ENCODE measurements around the gene GUK1. TPM values are rescaled to one million over a fixed set of nuclear protein-coding genes. Genes with fewer than 3 reads are reported as not detected.
A peak's percentile ranks its signal among the peaks of the same experiment; 100 is the strongest.
"Not testable (repeated sequence)": the region's sequence is repeated elsewhere in the genome, so short reads cannot be mapped to it uniquely, and the experiment has no call there.

Gene GUK1
- total RNA-seq, 2 experiments from 2014 or later = 206 TPM

DNA sequence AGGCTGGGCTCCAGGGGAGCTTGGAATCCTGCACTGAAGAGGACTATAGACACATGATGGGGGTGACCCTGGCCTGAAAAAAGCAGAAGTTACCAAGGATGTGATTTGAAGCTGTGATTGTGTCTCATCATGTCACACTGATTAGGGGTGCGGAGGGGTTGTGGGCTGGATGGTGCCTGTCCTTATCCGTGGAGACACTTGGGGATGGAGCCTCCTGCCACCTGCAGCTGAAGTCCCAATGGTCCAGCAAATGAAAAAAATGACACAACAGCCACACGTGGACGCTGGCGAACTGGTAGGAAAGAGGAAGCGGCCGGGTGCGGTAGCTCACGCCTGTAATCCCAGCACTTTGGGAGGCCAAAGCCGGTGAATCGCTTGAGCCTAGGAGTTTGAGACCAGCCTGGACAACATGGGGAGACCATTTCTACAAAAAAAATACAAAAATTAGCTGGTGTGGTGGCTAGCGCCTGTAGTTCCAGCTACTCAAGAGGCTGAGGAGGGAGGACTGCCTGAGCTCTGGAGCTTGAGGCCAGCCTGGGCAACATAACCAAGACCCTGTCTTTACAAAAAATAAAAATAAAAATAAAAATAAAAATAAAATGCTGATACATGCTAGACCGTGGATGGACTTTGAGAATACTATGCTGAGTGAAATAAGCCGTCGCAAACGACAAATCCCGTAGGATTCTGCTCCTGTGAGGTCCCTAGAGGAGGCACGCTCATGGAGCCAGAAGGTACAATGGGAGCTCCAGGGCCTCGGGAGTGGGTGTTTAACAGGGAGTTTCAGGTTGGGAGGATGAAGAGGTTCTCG is 24.7 kb downstream of the GUK1 start:
- Mint-ChIP-seq H3K4me1 (ENCODE audit: low read depth) (peaks cover 42% of the 10 kb centered on the region), H3K4me3 (peak overlapping the region; percentile 91), H3K27ac (peak overlapping the region; percentile 93), H3K9me3 (no peaks in the 10 kb centered on the region), H3K27me3 (ENCODE audit: low read depth) (no peaks in the 10 kb centered on the region), H3K36me3 (ENCODE audit: low read depth) (no peaks in the 10 kb centered on the region)
- intact Hi-C loops (cut with micrococcal nuclease) = loop anchor here (1.0 to 10.0 kb wide), 5 partner anchors 24 to 1282 kb away; partner anchors contain the start of genes COQ8A, GUK1 and ZNF678
- DNase-seq = no peak
- CTCF ChIA-PET = interaction anchor here (0.6 to 1.2 kb wide), 9 partner anchors 11 to 1886 kb away, joined by 3 to 6 read pairs (median 4); partner anchors contain the start of gene GUK1

DNA sequence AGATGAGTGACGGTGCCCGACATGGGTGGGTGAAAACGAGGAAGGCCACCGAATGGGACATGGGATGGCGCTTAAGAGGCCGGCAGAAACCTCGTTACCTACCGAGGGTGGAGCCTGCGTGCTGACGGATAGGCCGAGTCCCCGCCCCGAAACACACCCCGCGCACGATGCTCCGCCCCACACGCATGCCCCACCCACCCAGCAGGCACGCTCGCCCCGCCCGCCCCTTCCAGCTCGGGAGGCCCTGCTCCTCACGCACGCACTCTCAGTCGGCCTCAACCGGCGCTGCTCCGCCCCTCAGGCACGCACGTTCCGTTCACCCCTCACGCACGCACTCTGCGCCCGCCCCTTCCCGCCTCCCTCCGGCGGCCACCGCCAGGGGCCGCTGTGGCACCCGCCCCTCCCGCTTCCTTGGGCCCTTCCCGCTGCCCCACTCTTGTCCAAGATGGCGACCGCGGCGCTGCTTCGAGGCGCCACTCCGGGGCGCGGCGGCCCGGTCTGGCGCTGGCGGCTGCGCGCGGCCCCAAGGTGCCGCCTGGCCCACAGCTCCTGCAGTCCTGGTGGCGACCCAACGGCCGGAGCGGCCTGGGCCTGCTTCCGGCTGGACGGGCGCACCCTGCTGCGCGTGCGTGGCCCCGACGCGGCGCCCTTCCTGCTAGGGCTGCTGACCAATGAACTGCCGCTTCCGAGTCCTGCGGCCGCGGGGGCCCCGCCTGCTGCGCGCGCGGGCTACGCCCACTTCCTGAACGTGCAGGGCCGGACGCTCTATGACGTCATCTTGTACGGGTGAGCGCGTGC is 25.5 kb downstream of the GUK1 start, which contains the start of gene IBA57:
IBA57 (plus strand) TSS at position 433 of the 798 bp plus-strand sequence; CDS start at position 446, 13 bp downstream.
- Mint-ChIP-seq H3K27ac (peak within 1 kb of the TSS; percentile 93), H3K4me1 (ENCODE audit: low read depth) (peaks cover 42% of the 10 kb centered on the region), H3K36me3 (ENCODE audit: low read depth) (no peaks in the 10 kb centered on the region), H3K27me3 (ENCODE audit: low read depth) (no peaks in the 10 kb centered on the region), H3K4me3 (peak within 1 kb of the TSS; percentile 91), H3K9me3 (no peaks in the 10 kb centered on the region)
- DNase-seq = peak; percentile 99
- CTCF ChIA-PET = interaction anchor here (0.6 to 3.8 kb wide), 15 partner anchors 11 to 1886 kb away, joined by 3 to 21 read pairs (median 5); partner anchors contain the start of gene GUK1
- intact Hi-C loops (cut with micrococcal nuclease) = loop anchor here (1.0 to 10.0 kb wide), 14 partner anchors 9 to 1283 kb away; partner anchors contain the start of genes ARF1, C1orf35, COQ8A and GUK1

- Mint-ChIP-seq H3K27ac (peak overlapping the region; percentile 74), H3K27me3 (ENCODE audit: low read depth) (no peaks in the 10 kb centered on the region), H3K36me3 (ENCODE audit: low read depth) (no peaks in the 10 kb centered on the region), H3K4me1 (ENCODE audit: low read depth) (peaks cover 42% of the 10 kb centered on the region), H3K9me3 (no peaks in the 10 kb centered on the region), H3K4me3 (peak overlapping the region; percentile 71)
- intact Hi-C loops (cut with micrococcal nuclease) = loop anchor here (1.0 to 10.0 kb wide), 12 partner anchors 8 to 1284 kb away; partner anchors contain the start of genes ARF1, C1orf35, COQ8A and MRPL55
- peak; percentile 67 for DNase-seq
- CTCF ChIA-PET = interaction anchor here (0.6 to 3.8 kb wide), 12 partner anchors 10 to 168 kb away, joined by 3 to 21 read pairs (median 6); no protein-coding TSS in a partner anchor
These were observed 26.3 kb downstream of the GUK1 start for GRCh38 chr1:228166170-228166936.

GRCh38 chr1:228168563-228169270 is 28.6 kb downstream of the GUK1 start:
- no peak for DNase-seq
- Mint-ChIP-seq H3K9me3 (no peaks in the 10 kb centered on the region), H3K27ac (no peak overlapping the region), H3K4me1 (ENCODE audit: low read depth) (peaks cover 31% of the 10 kb centered on the region), H3K36me3 (ENCODE audit: low read depth) (no peaks in the 10 kb centered on the region), H3K4me3 (no peak overlapping the region), H3K27me3 (ENCODE audit: low read depth) (no peaks in the 10 kb centered on the region)
- intact Hi-C loops (cut with micrococcal nuclease) = loop anchor here (5.0 to 10.0 kb wide), 3 partner anchors 404 to 1286 kb away; partner anchors contain the start of gene COQ8A
- CTCF ChIA-PET = interaction anchor here (0.6 to 3.8 kb wide), 5 partner anchors 8 to 45 kb away, joined by 3 to 21 read pairs (median 3); no protein-coding TSS in a partner anchor

DNA sequence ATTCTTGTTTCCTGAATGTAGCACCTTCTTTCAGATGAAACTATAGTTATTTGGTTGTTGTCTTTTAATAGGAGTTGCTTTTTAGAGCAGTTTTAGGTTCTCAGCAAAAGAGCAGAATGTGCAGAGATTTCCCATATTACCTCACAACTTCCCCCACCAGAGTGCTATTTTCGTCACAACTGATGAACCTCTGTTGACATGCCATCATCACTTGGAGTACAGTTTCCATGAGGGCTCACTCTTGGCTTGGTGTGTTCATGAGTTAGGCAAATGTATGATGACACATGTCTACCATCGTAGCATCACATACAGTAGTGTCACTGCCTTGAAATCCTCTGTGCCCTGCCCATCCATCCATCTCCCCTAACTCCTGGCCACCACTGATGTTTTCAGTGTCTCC is 29.3 kb downstream of the GUK1 start:
- CTCF ChIA-PET = interaction anchor here (0.6 to 3.8 kb wide), 4 partner anchors 10 to 1289 kb away, joined by 3 to 21 read pairs (median 4); no protein-coding TSS in a partner anchor
- H3K36me3 Mint-ChIP-seq (ENCODE audit: low read depth) = no peaks in the 10 kb centered on the region
- H3K4me3 Mint-ChIP-seq = no peak overlapping the region
- peaks cover 25% of the 10 kb centered on the region for H3K4me1 Mint-ChIP-seq (ENCODE audit: low read depth)
- H3K27ac Mint-ChIP-seq = no peak overlapping the region
- no peak for DNase-seq
- H3K27me3 Mint-ChIP-seq (ENCODE audit: low read depth) = no peaks in the 10 kb centered on the region
- intact Hi-C loops (cut with micrococcal nuclease) = loop anchor here (5.0 to 10.0 kb wide), 3 partner anchors 405 to 1287 kb away; partner anchors contain the start of gene COQ8A
- no peaks in the 10 kb centered on the region for H3K9me3 Mint-ChIP-seq

GRCh38 chr1:228170666-228171065 is 30.6 kb downstream of the GUK1 start:
- no peak for DNase-seq
- no peaks in the 10 kb centered on the region for H3K9me3 Mint-ChIP-seq

GRCh38 chr1:228171221-228171891 is 31.3 kb downstream of the GUK1 start:
- peaks cover 20% of the 10 kb centered on the region for H3K4me1 Mint-ChIP-seq (ENCODE audit: low read depth)
- H3K4me3 Mint-ChIP-seq = no peak overlapping the region
- no peaks in the 10 kb centered on the region for H3K27me3 Mint-ChIP-seq (ENCODE audit: low read depth)
- CTCF ChIA-PET = interaction anchor here (0.7 kb wide), 1 partner anchor 175 kb away, joined by 4 read pairs; no protein-coding TSS in a partner anchor
- H3K27ac Mint-ChIP-seq = no peak overlapping the region
- no peaks in the 10 kb centered on the region for H3K36me3 Mint-ChIP-seq (ENCODE audit: low read depth)
- intact Hi-C loops (cut with micrococcal nuclease) = no loop called here
- no peaks in the 10 kb centered on the region for H3K9me3 Mint-ChIP-seq
- DNase-seq = no peak

More at GRCh38 chr1:228170666-228171065, 30.6 kb downstream of the GUK1 start:
- intact Hi-C loops (cut with micrococcal nuclease) = no loop called here
- no peak overlapping the region for H3K27ac Mint-ChIP-seq
- CTCF ChIA-PET = interaction anchor here (1.1 kb wide), 1 partner anchor 9 kb away, joined by 3 read pairs; no protein-coding TSS in a partner anchor
- H3K4me1 Mint-ChIP-seq (ENCODE audit: low read depth) = peaks cover 20% of the 10 kb centered on the region
- H3K36me3 Mint-ChIP-seq (ENCODE audit: low read depth) = no peaks in the 10 kb centered on the region
- no peaks in the 10 kb centered on the region for H3K27me3 Mint-ChIP-seq (ENCODE audit: low read depth)
- no peak overlapping the region for H3K4me3 Mint-ChIP-seq

DNA sequence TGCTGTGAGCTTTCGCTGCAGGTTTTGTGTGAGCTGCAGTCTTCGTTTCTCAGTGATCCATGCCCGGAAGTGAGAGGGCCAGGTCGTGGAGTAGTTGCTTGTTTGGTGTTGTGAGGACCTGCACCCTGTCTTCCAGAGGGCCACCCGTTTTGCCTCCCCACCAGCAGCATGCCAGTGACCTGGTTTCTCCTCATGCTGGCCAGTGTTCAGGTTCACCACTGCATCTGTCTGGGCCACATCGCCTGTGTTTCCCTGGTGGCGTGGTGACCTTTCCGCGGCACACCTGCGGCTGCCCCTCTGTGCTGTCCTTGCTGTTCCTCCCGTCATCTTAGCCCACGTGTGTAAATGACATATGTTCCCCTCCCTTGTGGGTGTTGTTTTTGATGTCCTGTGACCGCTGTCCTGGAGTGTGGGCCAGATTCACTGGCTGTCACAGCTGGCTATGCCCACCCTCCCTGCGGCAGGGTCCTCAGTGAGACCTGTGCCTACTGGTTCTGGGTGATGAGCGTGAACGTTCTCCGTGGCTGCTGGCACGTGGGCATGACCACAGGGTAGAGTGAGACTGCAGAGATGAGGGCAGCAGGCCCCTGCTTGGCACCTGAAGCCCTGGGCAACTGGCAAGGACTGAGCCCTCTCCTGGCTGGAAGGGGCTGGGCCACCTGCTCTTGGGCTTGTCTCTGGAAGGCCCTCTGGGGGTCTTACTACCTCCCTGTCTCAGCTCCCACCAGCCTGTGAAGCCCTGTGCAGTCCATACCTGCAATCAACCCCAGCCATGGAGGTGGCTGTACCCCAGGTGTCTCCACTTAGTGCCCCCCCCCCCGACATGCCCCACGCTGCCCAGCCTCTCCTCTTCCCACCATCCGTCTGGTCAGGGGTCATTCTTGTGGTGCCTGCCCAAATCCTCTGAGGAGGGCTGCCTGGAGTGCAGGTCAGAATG is 32.8 kb downstream of the GUK1 start:
- Mint-ChIP-seq H3K4me3 (no peak overlapping the region), H3K27me3 (ENCODE audit: low read depth) (no peaks in the 10 kb centered on the region), H3K36me3 (ENCODE audit: low read depth) (no peaks in the 10 kb centered on the region)

DNA sequence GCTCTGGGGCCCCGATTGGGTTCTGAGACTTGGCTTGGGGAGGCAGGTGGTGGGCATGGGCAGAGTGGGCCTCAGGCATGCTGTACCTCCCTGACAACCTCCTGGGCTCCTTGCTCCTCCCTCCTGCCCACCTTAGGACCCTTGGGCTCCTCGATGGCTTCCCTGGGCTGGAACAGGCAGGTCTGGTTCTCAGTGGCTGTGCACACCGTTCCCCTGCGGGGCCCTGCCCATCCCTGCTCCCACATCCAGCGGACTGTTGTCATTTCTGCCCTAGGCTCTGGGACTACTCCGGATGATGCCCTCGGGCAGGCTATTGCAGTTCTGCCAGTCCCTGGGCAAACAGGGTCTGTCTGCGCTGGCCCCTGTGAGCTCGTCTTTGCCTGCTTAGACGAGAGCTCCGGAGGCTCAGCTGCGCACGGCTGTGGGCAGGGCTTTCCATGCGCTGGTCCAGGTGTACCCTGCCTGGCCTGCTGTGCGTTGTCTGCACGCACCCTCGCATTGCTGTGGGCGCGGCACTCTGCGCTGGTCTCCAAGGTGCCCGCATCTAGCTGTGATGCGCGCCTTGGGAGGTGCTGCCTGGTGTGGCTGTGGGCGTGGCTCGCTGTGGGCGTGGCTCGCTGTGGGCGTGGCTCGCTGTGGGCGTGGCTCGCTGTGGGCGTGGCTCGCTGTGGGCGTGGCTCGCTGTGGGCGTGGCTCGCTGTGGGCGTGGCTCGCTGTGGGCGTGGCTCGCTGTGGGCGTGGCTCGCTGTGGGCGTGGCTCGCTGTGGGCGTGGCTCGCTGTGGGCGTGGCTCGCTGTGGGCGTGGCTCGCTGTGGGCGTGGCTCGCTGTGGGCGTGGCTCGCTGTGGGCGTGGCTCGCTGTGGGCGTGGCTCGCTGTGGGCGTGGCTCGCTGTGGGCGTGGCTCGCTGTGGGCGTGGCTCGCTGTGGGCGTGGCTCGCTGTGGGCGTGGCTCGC is 33.7 kb downstream of the GUK1 start:
- H3K36me3 Mint-ChIP-seq (ENCODE audit: low read depth); DNase-seq; H3K4me1 Mint-ChIP-seq (ENCODE audit: low read depth); H3K27me3 Mint-ChIP-seq (ENCODE audit: low read depth); H3K27ac Mint-ChIP-seq; H3K4me3 Mint-ChIP-seq; H3K9me3 Mint-ChIP-seq; CTCF ChIA-PET: not testable (repeated sequence)
- intact Hi-C loops (cut with micrococcal nuclease) = loop anchor here (1.0 kb wide), 1 partner anchor 8 kb away; no protein-coding TSS in a partner anchor

More for the DNA sequence above, 32.8 kb downstream of the GUK1 start:
- intact Hi-C loops (cut with micrococcal nuclease) = no loop called here
- CTCF ChIA-PET = interaction anchor here (0.8 kb wide), 1 partner anchor 32 kb away, joined by 3 read pairs; no protein-coding TSS in a partner anchor
- Mint-ChIP-seq H3K4me1 (ENCODE audit: low read depth) (peaks cover 10% of the 10 kb centered on the region), H3K27ac (no peak overlapping the region), H3K9me3 (no peaks in the 10 kb centered on the region)
- no peak for DNase-seq

Measured in activated naive CD4-positive, alpha-beta T cell treated with anti-CD3 and anti-CD28 coated beads for 36 hours (primary cell).